ENCODE measurements around the gene LSM4. TPM values are rescaled to one million over a fixed set of nuclear protein-coding genes. Genes with fewer than 3 reads are reported as not detected.

LSM4 gene
- total RNA-seq, 2 donors from 2014 or later: 74.8 to 90.2 TPM

DNA sequence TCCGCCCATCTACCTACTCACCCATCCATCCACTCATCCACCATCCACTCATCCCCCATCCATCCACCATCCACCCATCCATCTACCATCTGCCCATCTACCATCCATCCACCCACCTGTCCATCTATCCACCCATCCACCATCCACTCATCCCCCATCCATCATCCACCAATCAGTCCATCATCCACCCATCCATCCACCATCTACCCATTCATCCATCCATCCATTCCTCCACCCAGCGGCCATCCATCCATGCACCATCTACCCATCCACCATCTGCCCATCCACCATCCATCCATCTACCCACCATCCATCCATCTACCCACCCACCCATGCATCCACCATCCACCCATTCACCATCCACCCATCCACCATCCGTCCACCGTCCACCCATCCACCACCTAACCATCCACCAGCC lies 27.8 kb downstream of the LSM4 start:
- Histone ChIP-seq H3K4me3 (no peak overlapping the region), H3K27me3 (replicated peaks; ENCODE audit: insufficient read depth) (no peaks in the 10 kb centered on the region), H3K36me3 (no peaks in the 10 kb centered on the region), H3K4me1 (ENCODE audit: control insufficient read depth in 1 of 2, low read depth in 2 of 2) (peaks cover 19 to 33% of the 10 kb centered on the region in 2 donors), H3K9me3 (no peaks in the 10 kb centered on the region), H3K27ac (no peak overlapping the region)
- ATAC-seq (ENCODE audit: insufficient number of reproducible peaks, low FRiP score, low read depth) (no peak), DNase-seq (ENCODE audit: low spot score) (no peak)
- TF ChIP-seq, protein P1, sequence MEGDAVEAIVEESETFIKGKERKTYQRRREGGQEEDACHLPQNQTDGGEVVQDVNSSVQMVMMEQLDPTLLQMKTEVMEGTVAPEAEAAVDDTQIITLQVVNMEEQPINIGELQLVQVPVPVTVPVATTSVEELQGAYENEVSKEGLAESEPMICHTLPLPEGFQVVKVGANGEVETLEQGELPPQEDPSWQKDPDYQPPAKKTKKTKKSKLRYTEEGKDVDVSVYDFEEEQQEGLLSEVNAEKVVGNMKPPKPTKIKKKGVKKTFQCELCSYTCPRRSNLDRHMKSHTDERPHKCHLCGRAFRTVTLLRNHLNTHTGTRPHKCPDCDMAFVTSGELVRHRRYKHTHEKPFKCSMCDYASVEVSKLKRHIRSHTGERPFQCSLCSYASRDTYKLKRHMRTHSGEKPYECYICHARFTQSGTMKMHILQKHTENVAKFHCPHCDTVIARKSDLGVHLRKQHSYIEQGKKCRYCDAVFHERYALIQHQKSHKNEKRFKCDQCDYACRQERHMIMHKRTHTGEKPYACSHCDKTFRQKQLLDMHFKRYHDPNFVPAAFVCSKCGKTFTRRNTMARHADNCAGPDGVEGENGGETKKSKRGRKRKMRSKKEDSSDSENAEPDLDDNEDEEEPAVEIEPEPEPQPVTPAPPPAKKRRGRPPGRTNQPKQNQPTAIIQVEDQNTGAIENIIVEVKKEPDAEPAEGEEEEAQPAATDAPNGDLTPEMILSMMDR (IDR thresholded peaks at IDR 0.05): no peak

GRCh38 chr19:18294467-18294864 lies 28.4 kb downstream of the LSM4 start:
- Histone ChIP-seq H3K4me3 (no peak overlapping the region), H3K36me3 (no peaks in the 10 kb centered on the region), H3K27me3 (replicated peaks; ENCODE audit: insufficient read depth) (no peaks in the 10 kb centered on the region), H3K4me1 (ENCODE audit: control insufficient read depth in 1 of 2, low read depth in 2 of 2) (peaks cover 20 to 33% of the 10 kb centered on the region in 2 donors), H3K27ac (peak overlapping the region; percentile 99 to 100), H3K9me3 (no peaks in the 10 kb centered on the region)
- ATAC-seq (ENCODE audit: insufficient number of reproducible peaks, low FRiP score, low read depth) (no peak), DNase-seq (ENCODE audit: low spot score) (no peak)
- TF ChIP-seq, protein P1 (IDR thresholded peaks at IDR 0.05): no peak

DNA sequence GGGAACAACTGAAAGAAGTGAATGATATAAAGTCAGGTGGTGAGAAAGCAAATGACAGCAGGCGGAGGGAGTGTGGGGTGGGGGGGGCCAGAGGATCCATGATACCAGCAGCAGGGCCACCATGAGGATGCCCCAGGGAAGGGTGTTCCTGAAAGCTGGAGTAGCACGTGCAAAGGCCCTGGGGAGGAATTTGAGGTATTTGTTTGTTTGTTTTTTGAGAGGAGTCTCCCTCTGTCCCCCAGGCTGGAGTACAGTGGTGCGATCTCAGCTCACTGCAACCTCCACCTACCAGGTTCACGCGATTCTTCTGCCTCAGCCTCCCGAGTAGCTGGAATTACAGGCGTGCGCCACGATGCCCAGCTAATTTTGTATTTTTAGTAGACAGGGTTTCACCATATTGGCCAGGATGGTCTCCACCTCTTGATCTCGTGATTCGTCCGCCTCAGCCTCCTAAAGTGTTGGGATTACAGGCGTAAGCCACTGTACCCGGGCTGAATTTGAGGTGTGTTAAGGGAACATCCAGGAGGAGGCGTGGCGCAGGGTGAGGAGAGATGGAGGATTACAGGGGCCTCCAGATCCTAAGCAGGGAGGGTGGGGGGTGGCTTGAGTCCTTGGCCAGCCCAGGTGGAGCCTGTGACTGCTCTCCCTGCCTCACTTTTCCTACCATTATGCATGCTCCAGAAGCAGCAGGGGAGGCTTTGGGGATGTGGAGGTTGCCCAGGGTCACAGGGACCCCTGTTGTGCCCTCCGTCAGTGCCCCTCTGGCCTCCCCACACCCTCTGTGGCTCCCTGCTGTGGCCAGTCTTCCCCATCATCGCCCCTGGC lies 29.0 kb downstream of the LSM4 start:
- H3K36me3 ChIP-seq: no peaks in the 10 kb centered on the region
- peak overlapping the region; percentile 99 to 100 for H3K27ac ChIP-seq
- peak overlapping the region; percentile 93 for H3K4me3 ChIP-seq
- TF ChIP-seq, protein P1 (IDR thresholded peaks at IDR 0.05): no peak
- peaks cover 20 to 33% of the 10 kb centered on the region in 2 donors for H3K4me1 ChIP-seq (ENCODE audit: control insufficient read depth in 1 of 2, low read depth in 2 of 2)
- DNase-seq (ENCODE audit: low spot score) (no peak), ATAC-seq (ENCODE audit: insufficient number of reproducible peaks, low FRiP score, low read depth) (no peak)
- no peaks in the 10 kb centered on the region for H3K9me3 ChIP-seq
- H3K27me3 ChIP-seq (replicated peaks; ENCODE audit: insufficient read depth): no peaks in the 10 kb centered on the region

- TF ChIP-seq, protein P1 (IDR thresholded peaks at IDR 0.05): no peak
- Histone ChIP-seq H3K9me3 (no peaks in the 10 kb centered on the region), H3K27me3 (replicated peaks; ENCODE audit: insufficient read depth) (no peaks in the 10 kb centered on the region), H3K27ac (peak overlapping the region; percentile 99 to 100), H3K4me3 (peak overlapping the region; percentile 93), H3K36me3 (no peaks in the 10 kb centered on the region), H3K4me1 (ENCODE audit: control insufficient read depth in 1 of 2, low read depth in 2 of 2) (peaks cover 20 to 38% of the 10 kb centered on the region in 2 donors)
- ATAC-seq (ENCODE audit: insufficient number of reproducible peaks, low FRiP score, low read depth): peak; percentile 37
- DNase-seq (ENCODE audit: low spot score): peak; percentile 61
These were observed 29.9 kb downstream of the LSM4 start for GRCh38 chr19:18292810-18293641.

DNA sequence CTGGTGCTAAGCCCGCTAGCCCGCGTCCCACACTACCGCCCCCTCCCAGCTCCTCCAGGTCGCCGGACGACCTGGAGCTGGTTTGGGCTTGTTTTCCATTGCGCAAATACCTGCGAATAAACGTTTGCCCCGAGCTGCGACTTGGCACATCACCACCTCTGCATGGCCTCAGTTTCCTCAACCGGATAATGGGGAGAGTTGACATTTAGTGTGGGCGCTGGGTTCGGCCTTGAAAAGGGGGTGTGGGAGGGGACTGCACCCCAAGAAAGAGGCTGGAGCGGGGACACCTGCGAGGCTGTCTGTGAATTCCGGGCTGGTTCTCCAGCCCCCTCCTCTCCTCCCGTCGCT lies 30.4 kb downstream of the LSM4 start:
- Histone ChIP-seq H3K36me3 (no peaks in the 10 kb centered on the region), H3K4me1 (ENCODE audit: control insufficient read depth in 1 of 2, low read depth in 2 of 2) (peaks cover 20 to 41% of the 10 kb centered on the region in 2 donors), H3K4me3 (peak overlapping the region; percentile 93), H3K9me3 (no peaks in the 10 kb centered on the region), H3K27ac (peak overlapping the region; percentile 99 to 100), H3K27me3 (replicated peaks; ENCODE audit: insufficient read depth) (no peaks in the 10 kb centered on the region)
- DNase-seq (ENCODE audit: low spot score) (no peak), ATAC-seq (ENCODE audit: insufficient number of reproducible peaks, low FRiP score, low read depth) (no peak)
- TF ChIP-seq, protein P1 (IDR thresholded peaks at IDR 0.05): no peak
